Measurements from ENCODE around the gene KIAA0319L. TPM values are rescaled to one million over a fixed set of nuclear protein-coding genes. Genes with fewer than 3 reads are reported as not detected.

KIAA0319L gene
- total RNA-seq, 1 experiment from 2014 or later: 60.0 TPM

DNA sequence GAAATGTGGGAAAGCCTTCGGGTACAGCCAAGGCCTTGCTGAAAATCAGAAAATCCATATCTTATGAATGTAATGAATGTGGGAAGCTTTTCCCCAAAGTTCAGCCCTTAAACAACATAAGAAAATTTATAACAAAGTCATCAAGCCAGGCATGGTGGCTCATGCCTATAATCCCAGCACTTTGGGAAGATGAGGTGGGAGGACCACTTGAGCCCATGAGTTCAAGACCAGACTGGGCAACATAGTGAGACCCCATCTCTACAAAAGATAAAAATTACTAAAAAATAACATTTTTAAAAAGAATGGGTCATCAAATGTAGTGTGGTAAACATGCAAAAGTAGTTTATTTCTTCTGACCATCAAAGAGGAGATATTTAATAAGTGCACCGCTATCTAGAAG, 45.9 kb downstream of the KIAA0319L start:
- intact Hi-C loops (cut with micrococcal nuclease; ENCODE audit: unreplicated experiment): no loop called here
- TF ChIP-seq TCF7L2 (IDR thresholded peaks at IDR 0.05; ENCODE audit: low read depth, low read length) (no peak), SIN3A (IDR thresholded peaks at IDR 0.05; ENCODE audit: borderline replicate concordance, insufficient read depth, low read depth, low read length) (no peak), REST (IDR thresholded peaks at IDR 0.05; ENCODE audit: insufficient read depth in 1 of 2, low read depth in 2 of 2, low read length in 1 of 2) (no peak)
- TF ChIP-seq, protein P1, sequence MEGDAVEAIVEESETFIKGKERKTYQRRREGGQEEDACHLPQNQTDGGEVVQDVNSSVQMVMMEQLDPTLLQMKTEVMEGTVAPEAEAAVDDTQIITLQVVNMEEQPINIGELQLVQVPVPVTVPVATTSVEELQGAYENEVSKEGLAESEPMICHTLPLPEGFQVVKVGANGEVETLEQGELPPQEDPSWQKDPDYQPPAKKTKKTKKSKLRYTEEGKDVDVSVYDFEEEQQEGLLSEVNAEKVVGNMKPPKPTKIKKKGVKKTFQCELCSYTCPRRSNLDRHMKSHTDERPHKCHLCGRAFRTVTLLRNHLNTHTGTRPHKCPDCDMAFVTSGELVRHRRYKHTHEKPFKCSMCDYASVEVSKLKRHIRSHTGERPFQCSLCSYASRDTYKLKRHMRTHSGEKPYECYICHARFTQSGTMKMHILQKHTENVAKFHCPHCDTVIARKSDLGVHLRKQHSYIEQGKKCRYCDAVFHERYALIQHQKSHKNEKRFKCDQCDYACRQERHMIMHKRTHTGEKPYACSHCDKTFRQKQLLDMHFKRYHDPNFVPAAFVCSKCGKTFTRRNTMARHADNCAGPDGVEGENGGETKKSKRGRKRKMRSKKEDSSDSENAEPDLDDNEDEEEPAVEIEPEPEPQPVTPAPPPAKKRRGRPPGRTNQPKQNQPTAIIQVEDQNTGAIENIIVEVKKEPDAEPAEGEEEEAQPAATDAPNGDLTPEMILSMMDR (IDR thresholded peaks at IDR 0.05): no peak
- Histone ChIP-seq H3K4me1 (ENCODE audit: control insufficient read depth, insufficient read depth, low read length) (peaks cover 12% of the 10 kb centered on the region), H3K9me3 (ENCODE audit: control insufficient read depth, insufficient read depth, low read depth, low read length) (no peaks in the 10 kb centered on the region; the same call in 1 of the 2 replicates), H3K4me3 (ENCODE audit: low read depth in 2 of 2, low read length in 2 of 2) (no peak overlapping the region), H3K27ac (ENCODE audit: low read length) (no peak overlapping the region), H3K36me3 (ENCODE audit: control insufficient read depth, insufficient read depth, low read length) (no peaks in the 10 kb centered on the region), H3K27me3 (ENCODE audit: control insufficient read depth, insufficient read depth, low read length) (no peaks in the 10 kb centered on the region)
- ChIA-PET POLR2A (no interaction called here), CTCF (no interaction called here)
- BruUV-seq (replicated peaks): no TSS peak
- no peak for ATAC-seq
- in situ Hi-C loops (cut with HindIII; ENCODE audit: low pct_unique_long_range_greater_than_20kb, low sequenced_read_pairs): no loop called here
- no peak for DNase-seq (ENCODE audit: low read depth, low spot score)

DNA sequence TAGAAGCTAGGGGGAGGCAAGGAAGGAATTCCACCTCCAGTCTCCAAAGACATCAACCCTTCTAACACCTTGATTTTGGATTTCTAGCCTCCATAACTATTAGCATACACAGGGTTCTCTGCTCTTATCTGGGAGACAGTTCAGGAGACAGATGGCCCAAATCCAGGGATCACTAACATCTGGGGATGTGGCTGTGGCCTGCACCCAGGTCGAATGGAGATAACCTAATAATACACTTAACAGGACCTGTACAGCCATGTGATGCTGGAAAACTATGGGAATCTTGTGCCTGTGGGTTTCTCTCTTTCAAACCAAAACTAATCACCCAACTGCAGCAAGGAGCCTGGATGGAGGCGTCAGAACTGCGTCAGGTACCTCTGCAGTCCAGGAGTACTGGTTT, 47.6 kb downstream of the KIAA0319L start:
- H3K4me1 ChIP-seq (ENCODE audit: control insufficient read depth, insufficient read depth, low read length): peaks cover 25% of the 10 kb centered on the region
- BruUV-seq (replicated peaks): no TSS peak
- intact Hi-C loops (cut with micrococcal nuclease; ENCODE audit: unreplicated experiment): no loop called here
- DNase-seq (ENCODE audit: low read depth, low spot score) (no peak), ATAC-seq (no peak)
- no peak overlapping the region for H3K4me3 ChIP-seq (ENCODE audit: low read depth in 2 of 2, low read length in 2 of 2)
- H3K36me3 ChIP-seq (ENCODE audit: control insufficient read depth, insufficient read depth, low read length): no peaks in the 10 kb centered on the region
- no peak overlapping the region for H3K27ac ChIP-seq (ENCODE audit: low read length)
- POLR2A ChIA-PET: no interaction called here
- no peaks in the 10 kb centered on the region for H3K9me3 ChIP-seq (ENCODE audit: control insufficient read depth, insufficient read depth, low read depth, low read length)
- CTCF ChIA-PET: no interaction called here
- H3K27me3 ChIP-seq (ENCODE audit: control insufficient read depth, insufficient read depth, low read length): no peaks in the 10 kb centered on the region
- no peak for TF ChIP-seq POLR2AphosphoS5 (IDR thresholded peaks at IDR 0.05; ENCODE audit: low read depth, low read length)
- TF ChIP-seq, protein P1 (IDR thresholded peaks at IDR 0.05): no peak
- no peak for TF ChIP-seq REST (IDR thresholded peaks at IDR 0.05; ENCODE audit: insufficient read depth in 1 of 2, low read depth in 2 of 2, low read length in 1 of 2)
- TF ChIP-seq TCF7L2 (IDR thresholded peaks at IDR 0.05; ENCODE audit: low read depth, low read length): no peak
- TF ChIP-seq SIN3A (IDR thresholded peaks at IDR 0.05; ENCODE audit: borderline replicate concordance, insufficient read depth, low read depth, low read length): no peak
- in situ Hi-C loops (cut with HindIII; ENCODE audit: low pct_unique_long_range_greater_than_20kb, low sequenced_read_pairs): no loop called here

Data from Panc1 (cell line).